Left cardiac atrium (tissue), 4 donors: Measurements from ENCODE around the gene KMT2B. TPM values are rescaled to one million over a fixed set of nuclear protein-coding genes. Genes with fewer than 3 reads are reported as not detected.
A peak's percentile ranks its signal among the peaks of the same experiment; 100 is the strongest.
"Not testable (repeated sequence)": the region's sequence is repeated elsewhere in the genome, so short reads cannot be mapped to it uniquely, and the experiment has no call there.

Experiments
- ATAC-seq, 2 donors: fragments of 200-7000 bp; cut with Tn5 transposase; one replicate each; pipeline ENCODE4 v1.9.1; 2020; ENCODE audit warnings: mild to moderate bottlenecking in 2 of 2, moderate library complexity in 2 of 2
- DNase-seq: peaks from one replicate; pipeline ENCODE4 v3.0.0-alpha.2; 2020
- intact Hi-C, 2 donors: fragments of 100-400 bp; cut with DNase I; formaldehyde crosslinking; loops; one replicate each; pipeline versions ENCODE4 v1.14.1 to v1.15.1; 2022 to 2023
- total RNA-seq, 2 donors: library from RNA; stranded (reverse); fragmentation: NEBNext Ultra II Directional; extraction: Animal tissue kit (Norgen Biotek cat#: 25700); gene quantifications; one replicate each; pipeline ENCODE4 v1.2.1, GENCODE V29; 2021
- donor health status: DM: no; HTN: yes; CAD: no.
- donor health status: DM: no; HTN: yes; CAD: no; lungs with severe emphysema.
- donor health status: DM: yes; HTN: yes; CAD: no.
- donor health status: Dilated cardiomyopathy.

Gene KMT2B
- total RNA-seq, 2 donors from 2014 or later = 15.4 to 17.1 TPM

DNA sequence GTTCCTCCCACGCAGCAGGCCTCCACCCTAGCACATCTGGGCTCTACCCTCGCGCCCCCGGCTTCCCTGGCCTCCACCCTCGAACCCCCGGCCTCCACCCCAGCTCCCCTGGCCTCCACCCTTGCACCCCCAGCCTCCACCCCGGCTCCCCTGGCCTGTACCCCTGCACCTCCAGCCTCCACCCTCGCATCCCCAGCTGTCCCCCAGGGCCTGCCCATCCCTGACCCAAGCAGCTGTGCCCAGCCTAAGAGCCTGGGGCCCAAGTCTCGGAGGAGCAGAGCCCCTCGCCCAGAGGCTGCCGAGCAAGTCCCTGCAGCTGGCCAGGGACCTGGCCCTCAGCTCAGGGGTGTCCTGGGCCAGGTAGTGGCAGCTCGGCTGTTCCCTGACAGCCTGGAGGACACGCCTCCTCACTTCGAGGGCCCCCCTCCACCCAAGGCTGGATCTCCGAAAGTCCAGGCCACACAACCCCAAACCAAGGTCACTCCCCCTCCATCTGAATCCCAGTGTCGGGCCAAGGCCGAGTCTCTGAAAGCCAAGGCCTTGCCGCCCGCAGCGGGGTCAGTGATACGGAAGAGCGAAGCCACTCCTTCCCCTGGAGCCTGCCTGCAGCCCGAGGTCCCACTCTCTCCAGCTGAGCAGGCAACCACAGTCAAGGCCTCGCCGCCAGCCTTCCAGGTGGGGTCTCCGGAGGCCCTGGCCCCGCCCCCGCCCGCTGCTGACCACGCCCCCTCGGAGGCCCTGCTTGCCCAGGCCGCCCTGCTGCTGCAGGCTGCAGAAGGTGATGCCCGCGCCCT lies 49.7 kb downstream of the KMT2B start:
- ATAC-seq (peak in 1 of 2 donors; percentile 41), DNase-seq (no peak)
- intact Hi-C loops = no loop called here

DNA sequence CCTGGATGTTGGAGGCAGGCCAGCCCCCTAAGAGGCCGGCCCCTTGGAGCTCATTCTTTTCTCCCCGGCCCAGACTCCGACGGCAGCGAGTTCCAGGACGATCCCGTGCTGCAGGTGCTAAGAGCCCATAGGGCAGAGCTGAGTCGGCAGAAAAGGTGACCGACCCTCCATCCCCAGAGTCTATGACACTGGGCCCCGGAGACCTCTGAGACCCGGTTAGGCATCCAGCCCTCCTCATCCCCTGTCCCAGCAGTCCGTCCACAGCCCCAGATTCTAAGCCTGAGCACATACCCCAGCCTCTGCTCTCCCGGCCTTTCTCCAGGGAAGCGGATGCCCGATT lies 50.2 kb downstream of the KMT2B start:
- intact Hi-C loops = no loop called here
- no peak for ATAC-seq

DNA sequence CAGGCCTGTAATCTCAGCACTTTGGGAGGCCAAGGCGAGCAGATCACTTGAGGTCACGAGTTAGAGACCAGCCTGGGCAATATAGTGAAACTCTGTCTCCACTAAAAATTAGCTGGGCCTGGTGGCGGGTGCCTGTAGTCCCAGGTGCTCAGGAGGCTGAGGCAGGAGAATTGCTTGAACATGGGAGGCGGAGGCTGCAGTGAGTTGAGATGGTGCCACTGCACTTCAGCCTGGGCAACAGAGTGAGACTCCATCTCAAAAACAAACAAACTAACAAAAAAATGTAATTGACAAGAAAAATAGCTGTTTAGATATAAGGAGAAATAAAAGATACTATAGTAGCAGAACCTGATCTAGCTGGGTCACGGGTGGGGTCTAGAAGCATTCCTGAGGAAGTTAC lies 54.6 kb downstream of the KMT2B start:
- DNase-seq, ATAC-seq: not testable (repeated sequence)
- intact Hi-C loops = loop anchor here in 1 of 2 donors (10.0 kb wide), 1 partner anchor 162 kb away; the partner anchor contains the start of gene LRFN3

More for the DNA sequence above, 50.2 kb downstream of the KMT2B start:
- no peak for DNase-seq

DNA sequence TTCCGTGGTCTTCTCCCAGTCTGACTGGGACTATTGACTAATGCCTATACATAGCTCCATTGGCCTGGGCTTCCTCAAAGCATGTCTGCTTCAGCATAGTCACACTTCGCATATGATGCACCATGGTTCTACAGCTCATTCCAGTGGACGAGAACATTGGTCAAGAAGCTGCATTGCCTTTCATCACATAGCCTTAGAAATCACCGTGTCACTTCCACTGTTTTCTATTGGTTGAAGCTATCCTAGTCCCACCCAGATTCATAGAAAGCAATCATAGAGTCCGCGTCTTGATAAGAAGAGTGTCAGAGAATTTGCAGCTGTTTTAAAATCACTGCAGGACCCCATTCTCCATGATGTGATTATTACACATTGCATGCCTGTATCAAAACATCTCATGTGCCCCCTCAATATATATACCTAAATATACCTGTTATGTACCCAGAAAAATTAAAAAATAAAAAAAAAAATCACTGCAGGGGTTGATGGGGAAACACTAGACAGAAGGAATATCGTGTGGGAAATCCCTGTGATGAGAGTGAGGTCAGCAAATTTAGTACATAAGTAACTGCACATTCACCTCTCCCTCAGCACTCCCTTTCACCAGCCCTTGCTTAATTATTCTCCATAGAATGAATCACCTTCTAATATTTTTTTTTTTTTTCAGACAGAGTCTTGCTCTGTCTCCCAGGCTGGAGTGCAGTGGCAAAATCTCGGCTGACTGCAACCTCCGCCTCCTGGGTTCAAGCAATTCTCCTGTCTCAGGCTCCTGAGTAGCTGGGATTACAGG lies 55.4 kb downstream of the KMT2B start:
- no peak for DNase-seq
- intact Hi-C loops = loop anchor here in 1 of 2 donors (10.0 kb wide), 1 partner anchor 162 kb away; the partner anchor contains the start of gene LRFN3
- ATAC-seq = no peak

DNA sequence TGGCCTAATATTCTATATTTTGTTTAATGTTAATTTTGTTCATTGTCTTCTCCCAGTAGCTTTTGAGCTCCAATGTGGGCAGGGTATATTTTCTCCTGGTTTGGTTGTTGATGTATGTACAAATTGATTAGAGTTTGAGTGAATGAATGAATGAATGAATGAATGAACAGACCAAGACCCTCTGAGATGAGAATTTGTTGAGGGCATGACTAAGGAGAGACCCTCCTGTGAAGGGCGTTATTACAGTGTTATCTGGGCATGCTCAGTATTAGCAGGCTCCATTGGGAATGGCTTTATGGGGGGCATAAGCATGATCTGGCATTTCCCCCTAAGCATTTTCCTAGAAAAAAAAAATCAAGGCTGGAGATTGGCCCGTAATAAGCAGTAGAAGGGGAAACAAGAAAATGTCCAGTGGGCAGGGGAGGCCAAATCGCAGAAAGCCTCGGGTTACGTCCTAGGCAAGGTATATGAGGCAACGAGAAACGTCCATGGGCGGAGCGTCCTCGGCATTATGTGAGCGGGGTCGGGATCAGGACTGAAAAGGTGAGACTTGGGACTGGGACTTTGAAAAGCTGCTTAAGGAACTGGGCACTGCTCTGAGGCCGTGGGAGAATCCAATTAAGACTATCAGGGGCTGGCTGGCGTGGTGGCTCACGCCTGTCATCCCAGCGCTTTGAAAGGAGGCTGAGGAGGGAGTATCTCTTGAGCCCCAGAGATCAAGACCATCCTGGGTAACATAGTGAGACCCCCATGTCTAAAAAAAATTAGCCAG lies 56.7 kb downstream of the KMT2B start:
- no peak for ATAC-seq
- no peak for DNase-seq
- intact Hi-C loops = loop anchor here in 1 of 2 donors (10.0 kb wide), 1 partner anchor 160 kb away; the partner anchor contains the start of gene LRFN3

DNA sequence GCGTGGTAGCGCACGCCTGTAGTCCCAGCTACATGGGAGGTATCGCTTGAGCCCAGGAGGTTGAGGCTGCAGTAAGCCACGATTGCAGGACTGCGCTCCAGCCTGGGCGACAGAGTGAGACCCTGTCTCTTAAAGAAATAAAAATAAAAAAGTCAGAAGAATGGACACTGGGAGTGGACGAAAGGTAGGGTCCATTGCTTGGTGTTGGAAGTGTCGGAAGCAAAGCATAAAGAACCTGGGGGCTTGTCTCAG lies 57.2 kb downstream of the KMT2B start:
- ATAC-seq (peak; percentile 2 to 4), DNase-seq (no peak)
- intact Hi-C loops = loop anchor here in 1 of 2 donors (10.0 kb wide), 1 partner anchor 160 kb away; the partner anchor contains the start of gene LRFN3

DNA sequence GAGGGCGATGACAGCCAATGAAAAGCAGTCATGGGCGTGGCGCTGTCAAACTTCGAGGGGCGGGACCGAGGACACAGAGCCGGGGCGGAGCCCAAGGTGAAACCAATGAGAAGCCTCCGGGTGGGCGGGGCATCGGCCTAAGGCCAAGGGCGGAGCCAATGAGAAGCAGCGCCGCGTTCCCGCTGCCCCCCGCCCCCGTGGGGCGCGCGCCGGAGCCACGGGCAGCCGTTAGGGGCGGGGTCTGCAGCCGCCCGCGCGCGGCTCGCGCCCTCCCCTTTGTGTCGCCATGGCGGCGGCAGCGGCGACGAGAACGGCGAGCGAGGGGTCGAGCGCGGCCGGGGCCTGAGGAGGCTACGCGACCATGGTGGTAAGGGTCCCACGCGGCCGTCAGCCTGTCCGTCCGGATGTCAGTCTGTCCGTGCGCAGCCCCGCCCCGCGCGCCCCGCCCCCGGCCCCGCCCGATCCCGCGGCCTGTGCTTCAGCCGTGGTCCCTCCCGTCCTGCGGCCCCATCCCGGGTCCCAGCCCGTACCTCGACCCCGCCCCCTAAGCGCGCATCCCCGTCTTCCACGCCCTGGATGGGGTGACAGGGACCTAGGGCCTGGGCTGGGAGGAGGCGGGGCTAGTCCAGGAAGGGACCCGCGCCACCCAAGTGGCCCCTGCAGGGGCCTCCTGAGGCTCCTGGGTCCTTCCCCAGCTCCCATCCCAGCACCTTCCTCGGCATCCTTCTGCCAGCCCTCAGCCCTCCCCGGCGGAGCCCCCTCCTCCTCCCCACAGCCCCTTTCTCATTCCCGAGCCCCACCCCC lies 57.7 kb downstream of the KMT2B start, which contains the start of gene ARHGAP33:
ARHGAP33 (plus strand) TSS at position 267 of the 804 bp plus-strand sequence; CDS start at position 362, 95 bp downstream.
- peak; percentile 99 to 100 for ATAC-seq
- intact Hi-C loops = loop anchor here in 1 of 2 donors (10.0 kb wide), 1 partner anchor 159 kb away; the partner anchor contains the start of gene LRFN3
- DNase-seq = peak; percentile 100

DNA sequence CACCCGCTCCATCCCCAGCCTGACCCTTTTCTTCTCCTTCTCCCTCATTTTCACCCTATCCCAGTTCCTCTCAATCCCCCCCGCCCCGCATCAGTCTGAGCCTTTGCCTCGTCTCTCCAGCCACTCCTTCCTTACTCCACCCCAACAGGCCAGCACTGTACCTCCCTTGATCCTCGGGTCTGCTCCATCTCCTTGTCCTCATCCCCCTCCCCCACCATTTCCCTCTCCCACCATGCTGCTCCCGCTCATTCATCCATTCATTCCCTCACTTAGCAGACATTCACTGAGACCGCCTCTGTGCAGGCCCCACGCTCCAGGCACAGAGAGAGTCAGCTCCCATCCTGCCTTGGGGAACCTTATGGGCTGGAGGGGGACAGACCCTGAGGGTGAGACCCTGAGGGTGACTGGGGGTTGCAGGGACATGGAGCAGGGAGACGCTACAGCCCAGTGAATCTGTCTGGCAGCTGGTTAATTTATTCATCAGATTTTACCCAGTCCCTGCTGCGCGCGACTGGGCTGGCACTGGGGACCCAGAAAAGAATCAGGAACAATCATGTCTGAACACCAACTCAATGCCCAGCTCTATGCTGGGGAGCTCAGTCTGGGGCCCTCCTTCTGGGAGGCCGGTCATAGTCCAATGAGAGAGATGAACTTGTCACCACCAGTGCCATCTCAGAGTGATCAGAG lies 58.4 kb downstream of the KMT2B start:
- DNase-seq = no peak
- intact Hi-C loops = loop anchor here in 1 of 2 donors (10.0 kb wide), 1 partner anchor 159 kb away; the partner anchor contains the start of gene LRFN3

DNA sequence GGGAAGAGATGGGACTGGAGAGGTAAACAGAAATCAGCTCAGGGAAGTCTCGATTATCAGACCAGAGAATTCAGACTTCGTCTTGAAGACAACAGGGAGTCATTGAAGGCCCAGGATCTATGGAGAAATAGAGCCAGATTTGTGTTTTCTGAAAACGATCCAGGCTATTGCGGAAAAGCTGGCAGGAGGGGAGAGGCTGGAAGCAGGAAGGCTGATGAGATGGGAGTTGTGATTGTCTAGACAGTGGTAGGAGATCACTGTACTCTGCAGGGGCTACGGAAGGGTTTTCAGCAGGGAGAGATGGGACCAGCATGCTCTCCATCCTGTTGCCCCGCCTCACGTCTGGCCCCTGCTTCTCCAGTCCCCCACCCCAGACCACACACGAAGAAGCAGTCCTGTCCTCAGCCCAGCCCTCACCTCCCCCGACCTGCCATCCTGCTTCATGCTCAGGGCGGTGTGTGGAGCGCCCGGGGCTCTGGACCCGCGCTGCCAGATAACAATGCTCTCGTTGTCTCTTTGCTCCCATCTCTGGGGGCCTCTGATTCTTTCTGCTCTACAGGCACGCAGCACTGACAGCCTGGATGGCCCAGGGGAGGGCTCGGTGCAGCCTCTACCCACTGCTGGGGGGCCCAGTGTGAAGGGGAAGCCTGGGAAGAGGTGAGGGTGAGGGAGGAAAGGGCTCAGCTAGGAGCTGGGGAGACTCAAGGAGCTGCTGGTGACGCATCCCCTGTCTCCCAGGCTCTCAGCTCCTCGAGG lies 59.5 kb downstream of the KMT2B start:
- no peak for DNase-seq
- ATAC-seq = no peak
- intact Hi-C loops = loop anchor here in 1 of 2 donors (10.0 kb wide), 1 partner anchor 158 kb away; the partner anchor contains the start of gene LRFN3

More for the DNA sequence above, 58.4 kb downstream of the KMT2B start:
- ATAC-seq = no peak

DNA sequence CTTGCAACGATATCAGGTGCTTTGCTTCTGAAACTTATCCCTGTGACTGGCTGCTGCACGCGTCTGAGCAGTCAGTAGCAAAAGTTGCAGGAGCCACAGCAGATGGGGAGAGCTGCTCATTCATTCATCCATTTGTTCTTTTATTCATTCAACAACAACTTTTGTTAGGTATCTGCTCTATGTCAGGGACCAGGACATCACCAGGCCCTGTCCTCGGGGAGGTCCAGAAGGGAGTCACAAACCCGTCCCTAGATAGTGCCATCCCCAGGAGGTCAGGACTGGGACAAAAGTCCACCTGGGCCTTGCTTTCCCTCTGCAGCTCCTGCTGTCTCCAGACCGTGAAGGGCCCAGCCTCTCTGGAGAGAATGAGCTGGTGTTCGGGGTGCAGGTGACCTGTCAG lies 60.2 kb downstream of the KMT2B start:
- ATAC-seq (no peak), DNase-seq (no peak)
- intact Hi-C loops = loop anchor here in 1 of 2 donors (10.0 kb wide), 1 partner anchor 157 kb away; the partner anchor contains the start of gene LRFN3

DNA sequence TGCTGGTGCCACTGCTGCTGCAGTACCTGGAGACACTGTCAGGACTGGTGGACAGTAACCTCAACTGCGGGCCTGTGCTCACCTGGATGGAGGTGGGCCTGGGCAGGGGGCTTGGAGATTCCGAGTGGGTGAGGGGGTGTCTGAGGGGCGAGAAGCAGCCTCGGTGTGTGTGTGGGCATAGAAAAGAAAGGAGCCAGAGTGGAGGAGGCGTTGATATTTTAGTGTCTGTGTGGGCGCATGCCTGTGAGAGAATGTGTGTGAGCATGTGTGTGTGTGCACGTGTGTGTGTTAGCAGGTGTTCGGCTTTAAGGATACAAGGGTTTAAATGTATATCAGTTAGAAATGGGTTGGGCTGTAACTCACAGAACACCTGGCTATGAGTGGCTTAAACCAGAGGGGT lies 61.2 kb downstream of the KMT2B start:
- DNase-seq = no peak
- no peak for ATAC-seq
- intact Hi-C loops = loop anchor here in 1 of 2 donors (10.0 kb wide), 1 partner anchor 156 kb away; the partner anchor contains the start of gene LRFN3

DNA sequence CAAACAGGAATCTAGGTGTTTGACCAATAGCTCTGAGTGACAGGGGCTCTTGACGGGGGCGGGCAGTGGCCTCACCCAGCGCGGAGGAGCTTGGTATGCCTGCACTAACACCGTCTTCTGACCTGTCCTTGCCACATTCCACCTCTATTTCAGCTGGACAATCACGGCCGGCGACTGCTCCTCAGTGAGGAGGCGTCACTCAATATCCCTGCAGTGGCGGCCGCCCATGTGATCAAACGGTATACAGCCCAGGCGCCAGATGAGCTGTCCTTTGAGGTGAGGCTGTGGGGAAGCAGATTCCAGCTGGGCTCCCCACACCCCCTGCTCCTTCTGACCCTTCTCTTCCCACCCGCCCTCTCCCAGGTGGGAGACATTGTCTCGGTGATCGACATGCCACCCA lies 62.3 kb downstream of the KMT2B start:
- no peak for ATAC-seq
- no peak for DNase-seq
- intact Hi-C loops = no loop called here

DNA sequence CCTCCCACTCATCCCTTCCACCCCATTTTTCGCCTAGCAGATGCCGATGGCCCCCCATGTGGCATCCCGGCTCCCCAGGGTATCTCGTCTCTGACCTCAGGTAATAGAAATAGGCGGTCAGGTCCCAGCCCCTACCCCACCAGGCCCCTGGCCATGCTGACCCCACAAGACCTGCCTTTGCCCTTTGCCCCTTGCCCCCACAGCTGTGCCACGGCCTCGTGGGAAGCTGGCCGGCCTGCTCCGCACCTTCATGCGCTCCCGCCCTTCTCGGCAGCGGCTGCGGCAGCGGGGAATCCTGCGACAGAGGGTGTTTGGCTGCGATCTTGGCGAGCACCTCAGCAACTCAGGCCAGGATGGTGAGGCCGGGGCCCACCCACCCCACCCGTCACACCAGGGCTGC lies 62.9 kb downstream of the KMT2B start:
- DNase-seq (no peak), ATAC-seq (no peak)
- intact Hi-C loops = no loop called here

DNA sequence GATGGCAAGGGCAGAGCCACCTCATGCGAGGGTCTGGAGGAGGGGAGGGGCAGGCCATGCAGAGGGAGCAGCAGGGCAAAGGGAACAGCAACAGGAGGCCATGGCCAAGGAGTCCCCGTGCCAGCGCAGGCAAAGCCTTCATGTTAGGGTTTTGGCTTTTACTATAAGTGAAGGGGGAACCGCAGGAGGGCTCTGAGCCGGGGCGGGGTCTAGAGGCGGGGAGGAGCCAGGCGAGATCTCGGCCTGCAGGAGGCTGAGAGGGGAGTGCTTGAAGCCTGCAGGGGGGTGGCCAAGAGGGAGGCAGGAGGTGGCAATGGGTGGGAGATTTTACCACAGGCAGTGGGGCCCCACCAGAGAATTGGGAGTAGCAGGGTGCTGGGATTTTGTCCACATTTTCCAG lies 63.8 kb downstream of the KMT2B start:
- intact Hi-C loops = no loop called here
- DNase-seq = no peak
- ATAC-seq = no peak

DNA sequence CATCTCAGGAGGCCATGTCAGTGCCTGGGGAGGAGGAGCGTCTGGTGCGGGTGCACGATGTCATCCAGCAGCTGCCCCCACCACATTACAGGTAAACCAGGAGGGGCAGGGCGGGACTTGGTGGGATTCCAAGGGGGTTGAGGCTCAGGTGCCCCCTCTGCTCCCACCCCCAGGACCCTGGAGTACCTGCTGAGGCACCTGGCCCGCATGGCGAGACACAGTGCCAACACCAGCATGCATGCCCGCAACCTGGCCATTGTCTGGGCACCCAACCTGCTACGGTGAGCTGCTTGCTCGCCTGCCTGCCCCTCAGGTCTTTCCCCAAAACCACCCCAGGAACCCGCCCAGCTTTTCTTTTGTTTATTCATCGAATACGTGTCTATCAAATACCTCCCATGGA lies 64.8 kb downstream of the KMT2B start:
- ATAC-seq = no peak
- intact Hi-C loops = no loop called here
- DNase-seq = no peak

DNA sequence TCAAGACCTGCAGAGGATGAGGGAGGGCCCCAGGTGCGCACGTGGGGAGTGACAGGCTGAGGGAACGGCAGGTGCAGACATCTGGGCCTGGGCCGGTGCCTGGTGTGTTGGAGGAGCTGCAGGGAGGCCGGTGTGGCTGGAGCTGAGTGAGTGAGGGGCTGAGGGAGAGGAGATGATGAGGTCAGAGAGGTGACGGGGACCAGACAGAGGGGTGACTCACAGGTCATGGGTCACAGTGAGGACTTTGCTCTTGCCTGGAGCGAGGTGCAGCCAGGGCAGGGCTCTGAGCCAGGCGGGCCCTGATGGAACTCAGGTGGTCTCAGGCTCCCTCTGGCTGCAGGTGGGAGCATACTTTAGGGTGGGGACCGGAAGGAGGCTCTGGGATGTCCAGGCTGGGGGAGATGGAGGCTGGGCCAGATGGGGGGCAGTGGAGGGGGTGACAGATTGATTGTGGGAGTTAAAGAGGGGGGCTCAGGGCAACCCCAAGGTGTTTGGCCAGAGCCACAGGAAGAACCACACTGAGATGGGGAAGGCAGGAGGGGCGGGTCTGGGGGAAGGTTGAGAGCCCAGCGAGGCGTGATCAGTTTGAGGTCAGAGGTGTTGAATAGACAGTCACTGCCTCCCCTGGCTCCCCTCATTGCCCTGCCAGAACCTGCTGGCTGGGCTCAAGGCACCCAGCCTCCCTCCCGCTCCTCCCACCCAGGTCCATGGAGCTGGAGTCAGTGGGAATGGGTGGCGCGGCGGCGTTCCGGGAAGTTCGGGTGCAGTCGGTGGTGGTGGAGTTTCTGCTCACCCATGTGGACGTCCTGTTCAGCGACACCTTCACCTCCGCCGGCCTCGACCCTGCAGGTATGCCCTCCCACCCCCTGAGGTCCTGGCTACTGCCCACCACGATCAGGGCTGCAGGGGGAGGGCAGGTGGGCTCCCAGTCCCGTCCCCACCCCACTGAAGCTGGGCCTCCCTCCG lies 65.9 kb downstream of the KMT2B start:
- intact Hi-C loops = no loop called here
- DNase-seq (no peak), ATAC-seq (no peak)
